Astrocyte of the spinal cord (primary cell): ENCODE measurements around the gene OR5AN1.
"Not testable (repeated sequence)": the region's sequence is repeated elsewhere in the genome, so short reads cannot be mapped to it uniquely, and the experiment has no call there.

Experiments used
- DNase-seq: peaks from one replicate; pipeline ENCODE4 v3.0.0; 2011; ENCODE audit warnings: low read depth, low spot score
- H3K4me3 ChIP-seq: 2 replicates; pipeline ENCODE4 v1.5.1; 2011; ENCODE audit warnings: low read depth, mild to moderate bottlenecking, low read length, moderate library complexity
- CTCF ChIP-seq: IDR thresholded peaks from 2 replicates; pipeline ENCODE4 v1.5.1; 2012; ENCODE audit warnings: low read depth, mild to moderate bottlenecking, low read length, inconsistent platforms
- in situ Hi-C: cut with HindIII; loops from 2 replicates; pipeline ENCODE4 v1.10.0; 2017; ENCODE audit warnings: low sequenced_read_pairs

Gene OR5AN1

GRCh38 chr11:59358595-59358994, at the start of gene OR5AN1:
Gene OR5AN1, plus strand, starts transcription at chr11:59358895. Its CDS starts 5,564 bp downstream, at chr11:59364459.
- no peak for TF ChIP-seq CTCF
- H3K4me3 ChIP-seq = no peak within 1 kb of the TSS
- DNase-seq = no peak
- in situ Hi-C loops = no loop called here

- TF ChIP-seq CTCF = no peak
- no peak overlapping the region for H3K4me3 ChIP-seq
- in situ Hi-C loops = no loop called here
- no peak for DNase-seq
Measured at GRCh38 chr11:59335001-59335400, 23.7 kb upstream of the OR5AN1 start.

- in situ Hi-C loops = no loop called here
- no peak overlapping the region for H3K4me3 ChIP-seq
- no peak for TF ChIP-seq CTCF
- no peak for DNase-seq
Measured at GRCh38 chr11:59336176-59336575, 22.5 kb upstream of the OR5AN1 start.

- DNase-seq = no peak
- TF ChIP-seq CTCF = no peak
- H3K4me3 ChIP-seq = no peak overlapping the region
- in situ Hi-C loops = no loop called here
Measured at GRCh38 chr11:59336931-59337330, 21.8 kb upstream of the OR5AN1 start.

DNA sequence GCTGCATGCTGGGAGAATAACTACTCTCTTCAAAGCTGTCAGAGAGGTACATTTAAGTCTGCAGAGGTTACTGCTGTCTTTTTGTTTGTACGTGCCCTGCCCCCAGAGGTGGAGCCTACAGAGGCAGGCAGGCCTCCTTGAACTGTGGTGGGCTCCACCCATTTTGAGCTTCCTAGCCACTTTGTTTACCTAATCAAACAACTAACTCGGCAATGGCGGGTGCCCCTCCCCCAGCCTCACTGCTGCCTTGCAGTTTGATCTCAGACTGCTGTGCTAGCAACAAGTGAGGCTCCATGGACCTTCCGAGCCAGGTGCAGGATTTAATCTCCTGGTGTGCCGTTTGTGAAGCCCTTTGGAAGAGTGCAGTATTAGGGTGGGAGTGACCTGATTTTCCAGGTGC, 9.0 kb upstream of the OR5AN1 start:
- in situ Hi-C loops, H3K4me3 ChIP-seq, DNase-seq: not testable (repeated sequence)

- H3K4me3 ChIP-seq = no peak overlapping the region
- TF ChIP-seq CTCF = no peak
- in situ Hi-C loops = no loop called here
- DNase-seq = no peak
Measured at GRCh38 chr11:59355226-59355625, 3.5 kb upstream of the OR5AN1 start.

DNA sequence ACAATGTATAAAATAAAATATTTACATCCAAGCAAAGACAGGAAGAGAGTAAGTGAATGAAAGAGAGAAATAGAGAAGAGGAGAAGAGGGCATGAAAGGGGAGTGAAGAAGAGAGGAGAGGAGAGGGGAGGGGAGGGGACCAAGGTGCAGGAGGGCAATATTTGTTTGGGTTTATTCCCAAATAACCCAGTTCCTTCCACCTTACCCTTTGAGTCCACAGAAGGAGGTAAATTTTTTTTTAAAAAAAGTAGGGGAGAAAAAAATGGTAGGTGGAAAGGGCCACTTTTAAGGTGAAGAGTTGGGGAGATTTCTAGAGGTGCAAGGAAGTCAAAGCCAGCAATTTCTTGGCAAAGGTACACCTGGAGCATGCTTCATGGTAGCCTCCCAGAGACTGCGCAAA, 2.1 kb upstream of the OR5AN1 start:
- in situ Hi-C loops = no loop called here
- no peak overlapping the region for H3K4me3 ChIP-seq
- DNase-seq = no peak

More for the DNA sequence above, 2.1 kb upstream of the OR5AN1 start:
- TF ChIP-seq CTCF = no peak
